Measurements from ENCODE around the gene SSC5D.

SSC5D gene

DNA sequence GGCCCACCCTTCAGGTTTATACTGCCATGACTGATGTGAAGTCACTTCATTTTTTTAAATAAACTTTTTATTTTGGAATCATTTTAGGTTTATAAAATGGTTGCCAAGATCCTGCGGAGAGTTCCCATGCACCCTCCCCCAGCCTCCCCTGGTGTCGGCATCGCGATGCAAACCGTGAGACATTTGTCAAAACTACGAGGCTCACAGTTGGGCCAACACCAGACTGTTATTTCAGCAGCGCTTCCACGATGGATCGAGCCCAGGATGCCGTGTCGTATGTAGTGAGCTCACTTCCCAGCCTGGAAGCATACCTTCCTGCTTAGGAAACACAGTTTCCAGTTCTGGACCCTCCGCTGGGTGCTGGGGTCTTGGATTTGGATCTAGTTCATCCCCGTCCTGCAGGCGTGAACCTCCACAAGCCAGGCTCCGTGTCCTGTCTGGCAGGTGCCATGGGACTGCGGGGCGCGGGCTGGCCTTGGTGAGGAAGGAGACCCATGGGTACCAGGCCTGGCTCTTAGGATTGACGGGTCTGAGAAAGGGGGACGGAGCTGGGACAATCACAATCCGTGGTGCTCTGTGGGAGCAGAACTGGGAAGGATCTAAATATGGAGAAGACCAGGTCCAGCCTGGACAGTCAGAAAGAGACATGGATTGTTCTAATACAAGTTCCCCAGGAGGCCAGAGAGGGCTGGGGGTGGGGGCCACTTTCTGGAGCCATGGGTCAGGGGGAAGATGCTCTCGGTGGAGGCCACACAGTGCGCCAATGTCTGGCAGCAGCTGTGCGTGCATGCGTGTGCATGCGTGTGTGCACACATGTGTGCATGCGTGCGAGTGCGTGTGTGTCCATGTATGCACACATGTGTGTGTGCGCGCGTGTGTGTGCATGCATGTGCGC lies 51.1 kb downstream of the SSC5D start:
- no peak for DNase-seq

DNA sequence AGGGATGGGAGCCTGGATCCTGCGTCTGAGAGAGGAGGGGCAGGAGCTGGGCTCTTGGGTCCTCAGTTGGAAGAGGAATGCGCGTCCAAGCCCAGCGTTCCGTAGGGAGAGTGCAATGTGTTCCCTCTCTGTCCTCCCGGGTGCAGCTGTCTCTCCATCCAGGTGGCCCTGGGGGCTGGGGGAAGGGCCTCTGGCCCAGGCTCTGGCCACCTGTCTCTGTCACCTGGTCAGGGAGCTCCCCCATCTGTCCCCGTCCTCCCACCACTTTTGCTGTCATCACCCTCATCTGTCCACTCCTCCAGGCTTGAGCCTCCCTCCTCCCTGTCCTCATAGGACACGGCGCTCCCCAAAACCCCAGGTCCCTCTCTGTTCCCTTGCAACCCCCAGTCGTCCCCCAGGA lies 52.4 kb downstream of the SSC5D start:
- DNase-seq, result no peak

DNA sequence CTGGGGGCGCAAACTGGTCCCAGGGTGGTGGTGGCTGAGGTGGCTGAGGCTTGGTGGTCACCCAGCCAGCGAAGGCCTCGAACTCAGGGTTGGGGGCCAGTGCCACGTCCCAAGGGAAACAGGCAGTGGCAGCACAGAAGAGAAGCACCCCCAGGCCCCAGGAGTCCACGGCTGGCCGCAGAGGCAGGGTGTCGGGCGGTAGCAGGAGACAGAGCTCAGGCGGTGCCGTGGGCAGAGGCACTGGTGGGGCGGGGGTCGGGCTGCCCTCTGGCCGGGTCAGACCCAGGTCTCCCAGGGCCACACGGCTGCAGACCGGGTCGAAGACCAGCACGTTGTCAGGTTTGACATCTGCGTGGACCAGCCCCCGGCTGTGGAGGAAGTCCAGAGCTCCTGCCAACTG lies 52.9 kb downstream of the SSC5D start:
- no peak for DNase-seq

DNA sequence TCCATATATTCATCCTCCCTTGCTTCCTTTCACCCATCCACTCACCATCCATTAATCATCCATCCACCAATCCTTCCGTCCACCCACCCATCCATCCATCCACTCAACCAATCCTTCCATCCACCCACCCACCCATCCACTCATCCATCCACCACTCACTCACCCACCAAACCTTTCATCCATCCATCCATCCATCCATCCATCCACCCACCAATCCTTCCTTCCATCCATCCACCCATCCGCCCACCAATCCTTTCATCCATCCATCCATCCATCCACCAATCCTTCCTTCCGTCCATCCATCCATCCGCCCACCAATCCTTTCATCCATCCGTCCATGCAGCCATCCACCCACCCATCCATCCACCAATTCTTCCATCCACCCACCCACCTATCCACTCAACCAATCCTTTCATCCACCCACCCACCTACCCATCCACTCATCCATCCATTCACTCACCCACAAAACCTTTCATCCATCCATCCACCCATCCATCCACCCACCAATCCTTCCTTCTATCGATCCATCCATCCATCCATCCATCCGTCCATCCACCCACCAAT lies 54.1 kb downstream of the SSC5D start:
- no peak for DNase-seq

DNA sequence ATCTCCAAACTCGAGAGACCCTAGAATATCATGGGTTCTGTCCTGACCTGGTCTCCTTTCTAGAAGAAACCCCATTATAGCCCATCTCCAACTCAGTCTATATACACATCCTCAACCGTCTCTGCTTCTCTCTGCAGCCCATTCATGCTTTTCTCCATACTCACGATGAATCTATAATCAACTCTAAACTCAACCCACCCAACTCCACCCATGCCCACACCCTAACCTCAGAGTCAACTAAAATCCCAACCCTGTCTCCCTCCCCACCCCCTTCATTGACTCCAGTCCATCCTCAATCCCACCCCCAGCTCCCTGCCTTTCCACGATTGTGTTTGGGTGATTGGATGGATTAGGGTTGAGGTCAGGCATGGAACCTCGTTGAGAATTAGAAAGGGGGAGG lies 55.3 kb downstream of the SSC5D start:
- DNase-seq, result no peak

DNA sequence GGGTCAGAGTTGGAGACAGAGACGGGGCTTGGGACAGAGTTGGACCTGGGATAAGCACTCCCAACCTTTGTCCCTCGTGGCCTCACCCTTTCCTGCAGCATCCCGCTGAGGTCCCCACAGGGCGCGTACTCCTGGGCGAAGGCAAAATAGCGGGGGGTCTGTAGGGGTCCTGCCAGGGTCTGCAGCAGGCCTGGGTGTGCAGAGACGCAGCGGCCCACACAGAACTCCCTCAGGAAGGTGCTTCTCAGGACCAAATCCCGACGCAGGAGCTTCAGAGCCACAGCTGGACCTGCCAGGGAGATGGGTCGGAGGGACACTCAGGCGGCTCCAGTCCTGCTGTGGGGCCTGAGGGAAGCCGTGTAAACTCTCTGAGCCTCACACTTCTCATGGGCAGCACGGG lies 55.8 kb downstream of the SSC5D start:
- no peak for DNase-seq

DNA sequence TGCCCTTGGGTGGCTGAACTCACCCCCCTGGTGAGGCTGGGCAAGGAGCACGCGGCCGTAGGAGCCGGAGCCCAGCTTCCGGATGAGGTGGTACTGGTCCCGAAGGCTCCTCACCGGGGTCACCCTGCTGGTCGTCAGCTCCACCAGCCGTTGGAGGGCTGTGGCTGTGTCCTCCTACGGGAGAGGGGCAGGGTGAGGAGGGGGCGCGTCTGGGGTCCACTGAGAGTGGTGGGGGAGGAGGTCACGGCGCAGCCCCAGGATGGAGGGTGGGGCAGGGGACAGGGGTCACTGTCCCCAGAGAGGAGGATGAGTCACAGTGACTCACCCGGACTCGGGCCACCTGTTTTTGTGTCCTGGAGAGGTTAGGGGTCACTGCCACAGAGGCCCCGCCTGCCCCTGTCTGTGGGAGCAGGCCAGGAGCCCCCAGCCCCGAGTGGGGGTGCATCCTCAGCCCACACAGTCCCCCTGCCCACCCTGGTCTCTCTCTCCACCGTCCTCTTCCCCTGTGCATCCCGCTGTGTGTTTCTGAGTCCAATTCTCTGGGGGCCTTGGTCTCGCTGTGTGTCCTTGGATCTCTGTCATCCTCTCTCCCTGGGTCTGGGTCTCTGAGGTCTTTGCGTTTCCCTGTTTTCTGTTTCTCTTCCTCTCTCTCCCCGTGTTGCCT lies 56.7 kb downstream of the SSC5D start:
- no peak for DNase-seq

DNA sequence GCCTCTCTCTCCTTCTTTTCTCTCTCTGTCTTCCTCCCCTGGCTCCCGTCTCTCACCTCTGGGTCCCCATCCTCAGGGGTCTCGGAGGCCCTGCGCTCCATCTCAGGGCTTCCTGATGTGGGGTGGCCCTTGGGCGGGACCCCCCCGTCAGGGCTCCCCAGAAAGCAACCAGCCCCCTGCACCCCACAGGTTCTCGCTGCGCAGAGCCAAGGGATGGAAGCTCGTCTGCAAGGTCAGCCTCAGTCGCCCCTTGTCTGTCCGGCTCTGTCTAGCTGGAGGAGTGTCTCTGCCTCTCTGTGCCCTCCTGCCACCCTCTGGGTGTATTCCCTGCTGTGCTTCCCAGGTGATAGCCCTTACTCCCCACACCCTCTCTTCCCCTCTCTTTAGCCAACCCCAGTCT lies 57.2 kb downstream of the SSC5D start, which contains the start of gene SBK3:
Gene SBK3, minus strand, starts transcription at position 101 of the 400 bp plus-strand sequence. Its CDS starts 0 bp downstream, at position 101.
- no peak for DNase-seq

DNA sequence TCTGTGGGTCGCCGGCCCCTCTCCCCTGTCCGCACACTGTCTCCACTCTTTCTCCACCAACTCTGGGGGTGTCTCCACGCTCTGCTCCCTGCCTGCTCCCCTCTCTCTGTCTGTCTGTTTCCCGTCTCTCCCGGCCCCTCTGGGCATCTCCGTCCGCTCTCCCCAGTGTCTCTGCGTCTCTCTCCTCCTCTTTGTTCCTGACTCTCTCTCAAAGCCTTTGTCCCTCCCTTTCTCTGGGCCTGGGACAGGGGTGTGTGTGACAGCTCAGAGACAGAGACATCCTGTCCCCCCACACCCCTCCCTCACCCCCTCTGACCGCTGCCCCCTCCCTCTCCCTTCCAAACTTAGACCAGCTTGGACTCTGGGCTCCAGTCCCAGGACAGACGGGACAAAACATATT lies 57.8 kb downstream of the SSC5D start:
- no peak for DNase-seq

DNA sequence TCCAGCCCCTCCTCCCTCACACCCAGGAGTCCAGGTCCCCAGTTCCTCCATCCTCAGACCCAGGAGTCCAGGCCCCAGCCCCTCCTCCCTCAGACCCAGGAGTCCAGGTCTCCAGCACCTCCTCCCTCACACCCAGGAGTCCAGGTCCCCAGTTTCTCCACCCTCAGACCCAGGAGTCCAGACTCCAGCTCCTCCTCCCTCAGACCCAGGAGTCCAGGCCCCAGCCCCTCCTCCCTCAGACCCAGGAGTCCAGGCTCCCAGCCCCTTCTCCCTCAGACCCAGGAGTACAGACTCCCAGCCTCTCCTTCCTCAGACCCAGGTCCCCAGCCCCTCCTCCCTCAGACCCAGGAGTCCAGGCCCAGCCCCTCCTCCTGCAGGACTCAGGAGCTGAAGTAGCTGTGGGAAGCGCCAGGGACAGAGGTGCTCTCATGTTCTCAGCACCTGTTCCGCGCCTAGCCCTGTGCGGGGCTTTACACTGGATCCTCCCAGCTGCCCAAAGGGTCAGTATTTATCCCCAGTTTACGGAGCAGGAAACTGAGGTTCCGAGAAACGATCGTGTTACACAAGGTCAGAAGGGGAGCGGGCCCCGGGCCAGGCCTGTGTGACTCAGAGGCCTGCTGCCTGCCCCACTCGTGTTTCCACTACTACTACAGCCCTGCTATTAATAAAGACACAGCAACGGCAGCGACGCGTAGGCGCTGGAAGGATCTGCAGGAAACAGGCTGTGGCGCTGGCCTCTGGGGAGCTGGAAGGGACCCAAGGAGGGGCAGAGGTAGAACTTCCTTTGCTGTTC lies 58.8 kb downstream of the SSC5D start:
- DNase-seq, result no peak

DNA sequence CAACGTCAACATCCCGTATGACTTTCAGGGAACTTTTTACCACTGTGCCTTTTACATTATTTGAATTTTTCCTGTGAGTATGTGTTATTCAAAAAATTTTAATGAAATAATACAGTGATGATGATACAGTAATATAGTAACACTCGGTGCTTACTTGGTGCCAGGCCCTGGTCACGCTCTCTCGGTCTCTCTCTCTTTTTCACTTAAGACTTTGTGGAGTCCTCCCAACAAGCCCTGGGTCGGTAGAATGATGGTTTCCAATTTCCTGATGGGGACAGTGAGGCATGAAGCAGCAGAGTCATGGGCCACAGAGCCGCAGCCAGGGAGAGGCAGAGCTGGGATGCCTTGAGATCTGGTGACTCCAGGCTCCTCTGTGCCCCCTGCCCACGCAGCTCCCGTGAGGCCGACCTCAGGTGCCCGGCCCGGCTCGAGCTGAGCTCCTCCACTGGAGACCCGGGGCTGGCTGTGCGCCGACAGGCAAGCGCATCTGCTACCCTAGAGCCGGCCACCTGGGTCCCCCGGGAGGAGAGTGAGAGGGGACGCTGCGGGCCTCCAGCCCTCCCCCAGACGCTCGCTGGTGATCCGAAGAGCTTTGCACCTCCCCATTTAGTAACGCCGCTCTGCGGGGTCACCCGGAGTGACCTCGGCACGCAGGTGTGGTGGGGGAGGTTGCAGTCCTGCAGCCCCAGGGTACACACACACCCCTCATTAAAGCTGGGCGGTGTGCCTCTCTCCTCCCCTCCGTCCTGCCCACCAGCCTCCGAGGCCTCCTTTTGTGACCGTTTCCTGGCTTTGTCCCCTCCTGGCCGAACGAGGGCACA lies 61.5 kb downstream of the SSC5D start:
- DNase-seq, result peak; percentile 88

DNA sequence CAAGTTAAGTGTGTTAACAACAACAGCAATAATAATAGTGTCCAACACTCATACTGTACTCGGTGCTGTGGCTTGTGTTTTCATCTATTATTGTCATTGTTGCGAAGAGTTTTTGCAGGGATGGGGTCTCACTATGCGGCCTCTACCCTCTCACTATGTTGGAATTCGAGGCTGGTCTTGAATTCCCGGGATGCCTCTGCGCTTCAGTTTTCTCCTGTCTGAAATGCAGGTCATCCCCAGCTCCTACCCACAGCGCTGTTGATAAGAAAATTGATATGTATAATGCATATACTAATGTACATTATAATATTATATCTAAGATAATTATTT lies 62.0 kb downstream of the SSC5D start:
- DNase-seq, result no peak

DNA sequence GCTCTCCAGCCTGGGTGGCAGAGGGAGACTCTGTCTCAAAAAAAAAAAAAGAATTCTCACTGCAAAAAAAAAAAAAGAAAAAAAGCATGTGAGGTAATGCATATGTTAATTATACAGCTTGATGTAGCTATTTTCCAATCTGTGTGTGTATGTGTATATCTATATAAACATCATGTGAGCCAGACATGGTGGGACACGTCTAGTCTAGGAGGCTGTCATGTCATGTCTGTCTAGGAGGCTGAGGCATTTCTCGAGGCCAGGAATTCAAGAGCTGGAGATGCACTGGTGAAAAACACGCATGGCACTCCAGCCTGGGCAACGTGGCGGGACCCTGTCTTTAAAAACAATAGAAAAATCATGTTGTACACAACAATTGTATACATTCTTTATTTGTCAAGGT lies 64.0 kb downstream of the SSC5D start:
- DNase-seq, result no peak

DNA sequence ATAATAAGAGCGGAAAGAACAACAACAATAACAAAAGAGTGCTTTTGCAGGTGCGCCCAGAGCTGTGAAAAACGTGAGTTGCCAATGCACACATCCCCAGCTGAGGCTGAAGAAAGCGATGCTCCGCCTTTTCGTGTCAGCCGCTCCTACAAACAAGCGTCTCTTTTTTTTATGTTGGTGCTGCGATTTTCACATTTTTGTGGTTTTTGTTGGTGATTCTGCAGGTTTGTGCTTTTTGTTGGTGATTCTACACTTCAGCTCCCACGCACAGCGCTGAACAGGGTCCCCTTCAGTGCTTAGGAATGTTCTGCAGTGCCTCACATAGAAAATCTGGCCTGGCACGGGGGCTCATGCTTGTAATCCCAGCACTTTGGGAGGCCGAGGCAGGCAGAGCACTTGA lies 64.4 kb downstream of the SSC5D start:
- peak; percentile 62 for DNase-seq

DNA sequence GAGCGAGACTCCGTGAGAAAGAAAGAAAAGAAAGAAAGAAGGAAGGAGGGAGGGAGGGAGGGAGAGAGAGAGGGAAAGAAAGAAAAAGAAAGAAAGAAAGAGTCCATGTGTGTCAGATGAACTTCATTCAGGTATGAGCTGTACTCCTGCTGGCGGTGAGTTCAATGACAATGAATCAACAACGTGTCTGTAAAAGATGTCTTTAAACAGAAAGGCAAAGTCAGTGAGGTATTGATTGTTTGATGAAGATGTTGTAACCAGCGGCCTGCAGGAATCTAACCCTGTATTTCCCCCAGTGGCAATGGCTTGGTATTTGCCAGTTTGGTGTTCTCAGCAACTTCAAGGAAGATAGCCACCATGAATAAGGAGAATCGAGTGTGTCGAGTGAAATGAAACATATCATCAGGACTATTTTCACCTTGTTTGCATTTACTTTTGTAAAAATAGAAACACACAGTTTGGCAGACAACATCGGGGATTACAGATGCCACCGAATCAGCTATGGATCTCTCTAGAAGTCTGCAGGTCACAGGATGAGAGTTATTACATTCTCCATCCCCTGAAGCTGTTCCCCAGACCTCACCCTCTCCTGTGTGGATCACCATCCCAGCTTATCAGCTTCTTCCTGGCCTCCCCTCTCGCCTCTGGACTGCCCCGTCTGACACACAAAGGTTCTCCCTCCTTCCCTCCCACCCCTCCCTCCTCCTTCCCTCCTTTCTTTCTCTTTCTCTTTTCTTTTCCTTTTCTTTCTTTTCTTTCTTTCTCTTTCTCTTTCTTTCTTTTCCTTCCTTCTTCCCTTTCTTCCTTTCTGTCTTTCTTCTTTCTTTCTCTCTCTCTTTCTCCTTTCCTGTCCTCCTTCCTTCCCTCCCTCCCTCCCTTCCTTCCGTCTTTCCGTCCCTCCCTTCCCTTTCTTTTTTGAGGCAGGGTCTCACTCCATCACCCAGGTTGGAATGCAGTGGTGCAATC lies 65.3 kb downstream of the SSC5D start:
- DNase-seq, result no peak

DNA sequence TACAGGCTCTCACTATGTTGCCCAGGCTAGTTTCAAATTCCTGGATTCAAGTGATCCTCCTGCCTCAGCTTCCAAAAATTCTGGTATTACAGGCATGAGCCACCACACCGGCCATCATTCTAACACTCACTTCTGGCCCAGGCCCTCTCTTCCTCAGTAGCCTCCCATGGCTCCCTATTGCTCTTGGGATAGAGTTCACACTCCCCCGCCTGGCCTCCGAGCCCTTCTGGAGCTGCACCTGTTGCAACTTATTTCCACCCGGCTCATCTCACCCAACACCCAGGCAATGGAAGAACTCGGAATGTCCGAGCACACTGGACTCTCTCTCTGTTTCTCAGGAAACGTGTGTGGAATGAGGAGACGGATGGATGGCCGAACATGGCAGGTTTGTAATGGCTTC lies 66.1 kb downstream of the SSC5D start:
- no peak for DNase-seq

DNA sequence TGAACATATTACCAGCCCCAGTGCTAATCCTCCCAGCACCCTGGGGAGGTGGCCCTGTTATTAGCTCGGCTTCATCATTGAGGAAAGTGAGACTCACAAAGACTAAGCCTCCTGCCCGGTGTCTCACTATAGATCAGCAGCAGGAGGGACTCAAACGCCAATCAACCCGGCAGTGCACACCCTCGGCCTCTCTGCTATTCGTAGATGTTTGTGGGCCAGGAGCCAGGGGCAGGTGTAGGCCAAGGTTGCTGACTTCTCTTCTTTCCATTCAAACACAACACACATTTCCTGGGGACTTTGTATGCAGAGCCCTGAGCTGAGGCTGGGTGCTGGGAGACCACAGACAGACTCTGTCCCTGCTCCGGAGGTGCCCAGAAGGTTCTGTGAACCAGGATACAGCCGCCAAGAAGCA lies 66.5 kb downstream of the SSC5D start:
- no peak for DNase-seq

DNA sequence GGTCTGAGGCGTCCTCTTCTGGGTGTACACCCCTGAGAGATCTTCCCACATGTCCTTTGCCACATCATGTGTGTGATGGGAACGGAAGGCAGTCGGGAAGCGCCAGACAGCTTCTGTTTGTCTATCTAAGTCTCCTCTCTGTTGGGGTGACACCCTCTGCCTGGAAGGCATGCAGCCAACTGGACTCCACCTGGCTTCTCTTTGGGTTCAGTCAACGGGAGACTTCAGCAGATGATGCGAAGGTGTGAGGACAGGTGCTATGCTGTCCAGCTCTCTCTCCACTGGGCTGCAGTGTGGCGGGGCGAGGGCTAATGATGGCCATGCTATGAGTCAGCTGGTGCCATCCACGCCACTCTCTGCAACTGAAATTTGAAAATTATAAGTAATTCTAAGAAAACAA lies 71.4 kb downstream of the SSC5D start:
- no peak for DNase-seq

DNA sequence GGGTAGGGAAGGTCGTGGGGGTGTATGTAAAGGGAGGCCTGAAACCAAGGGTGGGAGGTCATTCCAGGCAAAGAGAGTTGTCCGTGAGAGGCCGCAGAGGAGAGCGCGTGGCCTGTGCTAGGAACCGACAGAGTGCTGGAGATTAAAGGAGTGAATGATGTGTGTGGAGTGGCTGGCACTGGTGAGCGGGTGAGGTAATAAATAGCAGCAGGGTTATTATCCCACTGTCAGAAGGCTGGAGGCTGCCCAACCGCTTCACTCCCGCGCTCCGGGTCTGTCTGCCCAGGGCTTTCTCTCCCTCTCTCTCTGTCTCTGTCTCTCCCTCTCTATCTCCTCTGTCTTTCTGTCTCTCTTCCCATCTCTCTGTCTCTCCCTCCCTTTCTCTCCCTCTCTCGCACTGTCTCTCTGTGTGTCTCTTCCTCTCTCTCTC lies 75.0 kb downstream of the SSC5D start:
- no peak for DNase-seq

DNA sequence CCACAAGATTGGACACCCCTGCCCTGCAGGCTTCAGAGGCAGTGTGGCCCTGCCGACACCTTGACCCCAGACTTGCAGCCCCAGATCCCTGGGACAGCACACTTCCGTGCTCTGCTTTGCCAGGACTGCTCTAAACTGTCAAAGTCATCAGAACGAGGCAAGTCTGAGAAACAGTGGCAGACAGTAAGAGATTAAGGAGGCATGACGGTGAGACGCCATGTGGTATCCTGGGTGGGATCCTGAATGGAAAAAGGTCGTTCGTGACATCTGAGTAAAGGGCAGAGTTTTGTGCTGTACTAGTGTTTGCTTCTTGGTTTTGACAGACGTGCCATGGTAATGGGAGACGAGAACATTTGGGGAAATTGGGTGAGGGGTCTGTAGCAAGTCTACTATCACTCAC lies 78.6 kb downstream of the SSC5D start:
- no peak for DNase-seq

DNA sequence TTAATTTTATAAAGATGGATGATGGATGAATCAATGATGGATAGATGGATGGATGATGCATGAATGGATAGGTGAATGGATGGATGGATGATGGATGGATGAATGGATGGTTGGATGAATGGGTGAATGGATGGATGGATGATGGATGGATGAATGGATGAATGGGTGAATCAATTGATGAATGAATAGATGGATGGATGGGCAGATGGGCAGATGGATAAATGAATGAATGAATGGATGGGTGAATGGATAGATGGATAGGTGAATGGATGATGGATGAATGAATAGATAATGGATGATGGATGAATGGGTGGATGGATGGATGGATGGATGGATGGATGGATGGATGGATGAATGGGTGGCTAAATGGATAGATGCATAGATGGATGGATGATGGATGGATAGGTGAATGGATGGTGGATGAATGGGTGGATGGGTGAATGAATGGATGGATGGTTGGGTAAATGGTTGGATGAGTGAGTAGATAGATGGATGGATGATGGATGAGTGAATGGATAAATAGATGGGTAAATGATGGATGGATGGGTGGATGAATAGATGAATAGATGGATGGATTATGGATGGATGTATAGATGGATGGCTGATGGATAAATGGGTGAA lies 79.6 kb downstream of the SSC5D start:
- no peak for DNase-seq

Measured in amniotic stem cell (primary cell).